ENCODE results near the gene DNER. TPM values are rescaled to one million over a fixed set of nuclear protein-coding genes. Genes with fewer than 3 reads are reported as not detected.

The DNER gene
- total and polyA plus RNA-seq, 2 of the 4 experiments (the other 2 are of a cell fraction) = under 0.01 to 0.14 TPM

DNA sequence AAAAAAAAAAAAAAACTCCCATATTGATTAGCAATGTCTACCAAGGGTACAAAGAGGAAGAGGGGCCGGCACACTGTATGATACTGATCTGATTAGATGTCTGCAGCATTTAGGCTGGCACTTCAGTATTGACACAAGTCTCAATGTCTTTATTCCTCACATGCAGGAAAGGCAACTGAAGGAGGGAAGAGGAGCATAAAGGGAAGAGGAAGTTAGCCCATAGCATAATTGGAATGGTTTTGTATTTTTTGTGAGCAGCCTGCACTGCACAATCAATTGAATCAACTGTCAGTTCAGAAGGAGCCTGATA lies 79.0 kb downstream of the DNER start:
- no peak overlapping the region for H3K4ac ChIP-seq (ENCODE audit: low read depth, low read length)

More for the DNA sequence above, 79.0 kb downstream of the DNER start:
- no peak overlapping the region for H3K27ac ChIP-seq (ENCODE audit: insufficient read depth, low read length)
- POLR2A ChIA-PET (ENCODE audit: unreplicated experiment) = no interaction called here
- no peak overlapping the region for H3K4me2 ChIP-seq (ENCODE audit: low read depth, low read length)
- no peak overlapping the region for H2AK9ac ChIP-seq (replicated peaks; ENCODE audit: low read depth, low read length, poor library complexity)
- no peaks in the 10 kb centered on the region for H3K9me1 ChIP-seq (ENCODE audit: insufficient read depth, low read length)
- H3K9ac ChIP-seq (ENCODE audit: low read depth, low read length) = no peak overlapping the region
- no peak overlapping the region for H2BK5ac ChIP-seq (ENCODE audit: low read depth, low read length, poor library complexity, severe bottlenecking)
- CTCF ChIA-PET = no interaction called here
- H3K18ac ChIP-seq (ENCODE audit: low read depth, low read length) = no peak overlapping the region
- no CpG with 5 or more reads among the region's 1 CpG for WGBS, 2 experiments (ENCODE audit: extremely low coverage in 2 of 2, insufficient read length in 1 of 2)
- H3K79me1 ChIP-seq (ENCODE audit: low read depth in 1 of 2, low read length in 2 of 2) = no peaks in the 10 kb centered on the region
- in situ Hi-C loops (cut with MboI; ENCODE audit: low sequenced_read_pairs) (no loop called here), dilution Hi-C loops (cut with HindIII; ENCODE audit: low sequenced_read_pairs, unreplicated experiment) (no loop called here), intact Hi-C loops (cut with micrococcal nuclease) (no loop called here)
- H4K20me1 ChIP-seq (ENCODE audit: insufficient read depth, low read length) = no peaks in the 10 kb centered on the region
- H3K9me3 ChIP-seq (ENCODE audit: control insufficient read depth, insufficient read depth, low read length) = peaks cover 2% of the 10 kb centered on the region
- no peaks in the 10 kb centered on the region for H3K36me3 ChIP-seq (ENCODE audit: control insufficient read depth, insufficient read depth, low read length)
- H2AK5ac ChIP-seq (ENCODE audit: low read depth, low read length) = no peak overlapping the region
- BruUV-seq (replicated peaks) = no TSS peak
- H2BK15ac ChIP-seq (ENCODE audit: low read depth, low read length) = no peak overlapping the region
- no peak overlapping the region for H4K8ac ChIP-seq (ENCODE audit: low read depth in 2 of 2, low read length in 2 of 2)
- no peak overlapping the region for H3K56ac ChIP-seq (ENCODE audit: extremely low read depth, insufficient read depth, low read length)
- H2BK20ac ChIP-seq (ENCODE audit: low read depth, low read length) = no peak overlapping the region
- H2BK120ac ChIP-seq (ENCODE audit: low read depth, low read length) = no peak overlapping the region
- no peak overlapping the region for H3K14ac ChIP-seq (replicated peaks; ENCODE audit: low read depth, low read length)
- no peak overlapping the region for H3K23ac ChIP-seq (ENCODE audit: low read depth, low read length)
- ATAC-seq (ENCODE audit: low read depth) (no peak), DNase-seq (no peak)
- no peak overlapping the region for H4K5ac ChIP-seq (ENCODE audit: low read depth, low read length)
- no peaks in the 10 kb centered on the region for H3K4me1 ChIP-seq (ENCODE audit: control insufficient read depth, insufficient read depth, low read length)
- H3K4me3 ChIP-seq (ENCODE audit: insufficient read depth, low read depth, low read length) = no peak overlapping the region
- no peak for TF ChIP-seq CEBPB (IDR thresholded peaks at IDR 0.05; ENCODE audit: low read depth, low read length)
- TF ChIP-seq NFE2L2 (IDR thresholded peaks at IDR 0.05; ENCODE audit: low read depth, low read length) = no peak
- no peak for TF ChIP-seq RAD21 (IDR thresholded peaks at IDR 0.05; ENCODE audit: low read length)
- no peak overlapping the region for H2AFZ ChIP-seq (replicated peaks; ENCODE audit: low read length, poor library complexity)
- no peaks in the 10 kb centered on the region for H3K27me3 ChIP-seq (ENCODE audit: control insufficient read depth, insufficient read depth, low read length)
- H4K91ac ChIP-seq (ENCODE audit: insufficient read depth, low read depth, low read length) = no peak overlapping the region

Data from IMR-90 (cell line).